Caco-2 (cell line): Measurements from ENCODE around the gene ANKFY1. TPM values are rescaled to one million over a fixed set of nuclear protein-coding genes. Genes with fewer than 3 reads are reported as not detected.

Experiments
- BruUV-seq: library from RNA; stranded (reverse); fragments of 400-500 nt; replicated peaks from 2 replicates; lab custom pipeline; 2021; lab: Mats Ljungman, UMichigan
- CTCF ChIA-PET: fragments of 300-600 bp; sonication (Branson Sonifier 250); formaldehyde crosslinking; loops from one replicate; lab custom pipeline; 2022; ENCODE audit warnings: antibody characterized with exemption; lab: Charles Lee
- POLR2A ChIA-PET: fragments of 300-600 bp; sonication (Branson Sonifier 250); formaldehyde crosslinking; loops from one replicate; lab custom pipeline; 2022; ENCODE audit warnings: antibody characterized with exemption; lab: Charles Lee
- DNase-seq, 2 experiments: peaks; one replicate each; pipeline versions ENCODE4 v3.0.0 to v3.0.0-alpha.2; 2020 to 2022
- H3K27me3 ChIP-seq: replicated peaks from 2 replicates; pipeline ENCODE4 v1.6.0; 2011; ENCODE audit warnings: low read length; ENCODE audit not compliant: control insufficient read depth, insufficient read depth
- H3K36me3 ChIP-seq: 2 replicates; pipeline ENCODE4 v1.5.1; 2011; ENCODE audit warnings: low read length; ENCODE audit not compliant: control insufficient read depth, insufficient read depth
- H3K4me1 ChIP-seq: fragments of 250-450 bp; sonication (Bioruptor Pico); 2 replicates; pipeline ENCODE4 v1.5.1; 2020; ENCODE audit warnings: mild to moderate bottlenecking
- H3K4me3 ChIP-seq: 2 replicates; pipeline ENCODE4 v1.5.1; 2011; ENCODE audit warnings: low read depth, mild to moderate bottlenecking, control low read depth, low read length
- H3K9me3 ChIP-seq: fragments of 250-450 bp; sonication (Bioruptor Pico); 2 replicates; pipeline ENCODE4 v1.5.1; 2020; ENCODE audit warnings: mild to moderate bottlenecking, moderate library complexity
- H3K27ac Mint-ChIP-seq: one replicate; pipeline ENCODE4 v1.8.0; 2022; ENCODE audit warnings: mixed read lengths; ENCODE audit not compliant: unreplicated experiment
- H3K27me3 Mint-ChIP-seq: one replicate; pipeline ENCODE4 v1.8.0; 2022; ENCODE audit warnings: mixed read lengths; ENCODE audit not compliant: insufficient read depth, unreplicated experiment
- H3K36me3 Mint-ChIP-seq: one replicate; pipeline ENCODE4 v1.8.0; 2022; ENCODE audit warnings: mild to moderate bottlenecking, mixed read lengths; ENCODE audit not compliant: insufficient read depth, unreplicated experiment
- H3K4me1 Mint-ChIP-seq: one replicate; pipeline ENCODE4 v1.8.0; 2022; ENCODE audit warnings: low read depth, mixed read lengths; ENCODE audit not compliant: unreplicated experiment
- H3K4me3 Mint-ChIP-seq: one replicate; pipeline ENCODE4 v1.8.0; 2022; ENCODE audit warnings: mild to moderate bottlenecking, moderate library complexity, mixed read lengths; ENCODE audit not compliant: unreplicated experiment
- H3K9me3 Mint-ChIP-seq: one replicate; pipeline ENCODE4 v1.8.0; 2022; ENCODE audit warnings: mixed read lengths; ENCODE audit not compliant: unreplicated experiment
- CTCF ChIP-seq, 2 experiments: fragments of 200-600 bp in 1 of 2; IDR thresholded peaks; 1 replicate in 1 of 2; 2 replicates in 1 of 2; pipeline versions ENCODE4 v1.5.1 to v1.8.0; 2011 to 2022; ENCODE audit warnings: antibody characterized with exemption in 1 of 2, control low read depth in 1 of 2, inconsistent platforms in 1 of 2, low read depth in 1 of 2, low read length in 1 of 2, mild to moderate bottlenecking in 1 of 2, moderate library complexity in 1 of 2; ENCODE audit not compliant: insufficient read depth in 1 of 2, severe bottlenecking in 1 of 2, unreplicated experiment in 1 of 2
- intact Hi-C: fragments of 100-400 bp; cut with micrococcal nuclease; formaldehyde crosslinking; loops from one replicate; pipeline ENCODE4 v1.10.0; 2022; ENCODE audit not compliant: unreplicated experiment
- total RNA-seq: library from RNA; stranded (reverse); gene quantifications from 2 replicates; pipeline ENCODE4 v1.2.3, GENCODE V29; 2022

The ANKFY1 gene
- total RNA-seq, 1 experiment from 2014 or later, result 25.0 TPM

GRCh38 chr17:4124999-4125398 lies 138.8 kb downstream of the ANKFY1 start:
- CTCF ChIA-PET, result no interaction called here

GRCh38 chr17:4120332-4120731 lies 143.4 kb downstream of the ANKFY1 start:
- BruUV-seq, result no TSS peak
- Mint-ChIP-seq H3K27ac (no peak overlapping the region), H3K36me3 (peaks cover 12% of the 10 kb centered on the region), H3K4me3 (no peak overlapping the region), H3K27me3 (no peaks in the 10 kb centered on the region), H3K4me1 (no peaks in the 10 kb centered on the region), H3K9me3 (no peaks in the 10 kb centered on the region)
- TF ChIP-seq CTCF (IDR thresholded peaks at IDR 0.05; ENCODE audit: insufficient read depth in 1 of 2, low read depth in 1 of 2, low read length in 1 of 2, severe bottlenecking in 1 of 2, unreplicated experiment in 1 of 2), result no peak
- intact Hi-C loops, result no loop called here
- ChIA-PET POLR2A (no interaction called here), CTCF (no interaction called here)
- Histone ChIP-seq H3K4me1 (no peaks in the 10 kb centered on the region), H3K27me3 (no peaks in the 10 kb centered on the region), H3K9me3 (no peaks in the 10 kb centered on the region), H3K36me3 (no peaks in the 10 kb centered on the region), H3K4me3 (no peak overlapping the region)
- DNase-seq, result no peak

More at GRCh38 chr17:4124999-4125398, 138.8 kb downstream of the ANKFY1 start:
- H3K9me3 Mint-ChIP-seq, result no peaks in the 10 kb centered on the region
- POLR2A ChIA-PET, result interaction anchor here (0.6 kb wide), 1 partner anchor 279 kb away, joined by 4 read pairs; no protein-coding TSS in a partner anchor
- H3K36me3 ChIP-seq, result no peaks in the 10 kb centered on the region
- no peak for DNase-seq
- H3K27me3 Mint-ChIP-seq, result no peaks in the 10 kb centered on the region
- no peak for TF ChIP-seq CTCF (IDR thresholded peaks at IDR 0.05; ENCODE audit: insufficient read depth in 1 of 2, low read depth in 1 of 2, low read length in 1 of 2, severe bottlenecking in 1 of 2, unreplicated experiment in 1 of 2)
- H3K27me3 ChIP-seq, result no peaks in the 10 kb centered on the region
- no TSS peak for BruUV-seq
- no peaks in the 10 kb centered on the region for H3K9me3 ChIP-seq
- no peak overlapping the region for H3K4me3 Mint-ChIP-seq
- intact Hi-C loops, result no loop called here
- no peak overlapping the region for H3K4me3 ChIP-seq
- H3K4me1 Mint-ChIP-seq, result no peaks in the 10 kb centered on the region
- H3K36me3 Mint-ChIP-seq, result peaks cover 6% of the 10 kb centered on the region
- no peaks in the 10 kb centered on the region for H3K4me1 ChIP-seq
- no peak overlapping the region for H3K27ac Mint-ChIP-seq

DNA sequence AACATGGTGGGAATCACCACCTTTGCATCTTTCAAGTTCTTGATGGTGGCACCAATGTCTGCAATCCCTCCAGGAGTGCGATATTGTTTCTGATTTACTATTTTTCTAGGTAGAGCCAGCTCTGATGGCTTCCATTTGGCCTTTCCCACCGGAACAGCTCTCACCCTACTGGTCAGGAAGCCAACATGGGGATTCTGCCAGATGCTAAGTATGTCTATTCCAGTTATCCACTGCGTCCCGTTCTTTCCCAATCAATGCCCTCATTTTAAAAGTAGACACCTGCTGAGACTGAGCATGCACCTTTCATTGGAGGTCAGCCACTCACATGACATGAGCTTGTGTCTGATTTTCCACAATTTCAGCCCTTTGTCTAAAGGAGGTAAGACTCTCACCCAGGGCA lies 144.5 kb downstream of the ANKFY1 start:
- no peaks in the 10 kb centered on the region for H3K27me3 Mint-ChIP-seq
- H3K36me3 ChIP-seq, result no peaks in the 10 kb centered on the region
- ChIA-PET POLR2A (no interaction called here), CTCF (no interaction called here)
- H3K27me3 ChIP-seq, result no peaks in the 10 kb centered on the region
- H3K4me1 Mint-ChIP-seq, result no peaks in the 10 kb centered on the region
- no peak overlapping the region for H3K27ac Mint-ChIP-seq
- H3K4me3 ChIP-seq, result no peak overlapping the region
- no peaks in the 10 kb centered on the region for H3K9me3 Mint-ChIP-seq
- TF ChIP-seq CTCF (IDR thresholded peaks at IDR 0.05; ENCODE audit: insufficient read depth in 1 of 2, low read depth in 1 of 2, low read length in 1 of 2, severe bottlenecking in 1 of 2, unreplicated experiment in 1 of 2), result no peak
- no peaks in the 10 kb centered on the region for H3K9me3 ChIP-seq
- no peak for DNase-seq
- no TSS peak for BruUV-seq
- no peak overlapping the region for H3K4me3 Mint-ChIP-seq
- H3K4me1 ChIP-seq, result no peaks in the 10 kb centered on the region
- peaks cover 7% of the 10 kb centered on the region for H3K36me3 Mint-ChIP-seq
- intact Hi-C loops, result no loop called here
